Adipose tissue (tissue), 3 donors: ENCODE measurements around the gene LYSMD1. TPM values are rescaled to one million over a fixed set of nuclear protein-coding genes. Genes with fewer than 3 reads are reported as not detected.

Experiments
- H3K27ac ChIP-seq: one replicate; pipeline ENCODE4 v1.5.1; 2013; ENCODE audit warnings: low read depth, low read length
- WGBS, 3 donors: extraction: QIAGEN DNeasy Blood & Tissue Kit; methylation state at CpG; one replicate each; pipeline ENCODE4 v1.1.7; 2013; 5-methylcytosine and 5-hydroxymethylcytosine counted together
- polyA plus RNA-seq, 3 donors: library from polyadenylated mRNA; stranded (reverse); fragments of 200-250 nt; gene quantifications; one replicate each; pipeline ENCODE4 v1.2.3, GENCODE V29; 2013
- donor health status: healthy with polysubstance abuse.
- donor health status: Bipolar disorder and iron deficiency.
- donor health status: healthy.

LYSMD1 gene
- polyA plus RNA-seq, 3 donors: 3.3 to 5.3 (median 3.9) TPM

DNA sequence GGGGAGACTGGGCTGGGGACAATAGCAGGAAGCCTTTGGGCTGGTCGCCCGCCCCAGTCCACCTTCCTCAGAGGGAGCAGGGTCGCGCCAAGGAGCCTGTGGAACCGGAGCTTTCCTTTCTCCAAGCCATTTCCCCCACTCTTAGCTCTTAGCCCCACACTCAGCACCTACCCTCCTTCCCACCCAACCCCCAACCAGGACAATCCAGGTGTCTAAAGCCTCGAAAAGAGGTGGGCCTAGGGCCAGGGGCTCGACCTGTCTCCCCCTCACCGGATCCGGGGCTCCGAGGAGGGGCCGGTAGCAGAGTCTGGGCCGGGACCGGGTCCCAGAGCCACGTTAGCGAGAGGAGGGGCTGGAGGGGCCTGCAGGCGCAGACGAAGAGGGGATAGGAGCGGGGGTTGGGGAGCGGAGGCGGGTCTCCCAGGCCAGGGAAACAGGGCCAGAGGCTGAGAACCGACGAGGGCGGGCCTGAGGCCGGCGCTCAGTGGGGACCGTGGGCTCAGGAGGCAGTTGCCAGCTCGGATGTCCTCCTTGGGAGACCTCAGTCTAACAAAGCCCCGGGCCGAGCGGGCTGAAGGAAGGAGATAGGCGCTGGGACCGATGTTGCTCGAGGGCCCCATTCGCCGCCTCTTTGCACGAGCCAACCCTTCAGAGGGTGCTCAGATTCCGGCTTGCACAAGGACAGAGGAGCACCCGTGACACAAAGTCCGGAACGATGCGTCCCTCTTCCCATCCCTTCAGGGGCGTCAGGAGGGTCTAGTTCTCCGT is 20.2 kb downstream of the LYSMD1 start:
- 16 to 28% (median 16%) methylated on average over 36 to 43 of the region's 43 CpGs for WGBS, 3 donors
- no peak overlapping the region for H3K27ac ChIP-seq

DNA sequence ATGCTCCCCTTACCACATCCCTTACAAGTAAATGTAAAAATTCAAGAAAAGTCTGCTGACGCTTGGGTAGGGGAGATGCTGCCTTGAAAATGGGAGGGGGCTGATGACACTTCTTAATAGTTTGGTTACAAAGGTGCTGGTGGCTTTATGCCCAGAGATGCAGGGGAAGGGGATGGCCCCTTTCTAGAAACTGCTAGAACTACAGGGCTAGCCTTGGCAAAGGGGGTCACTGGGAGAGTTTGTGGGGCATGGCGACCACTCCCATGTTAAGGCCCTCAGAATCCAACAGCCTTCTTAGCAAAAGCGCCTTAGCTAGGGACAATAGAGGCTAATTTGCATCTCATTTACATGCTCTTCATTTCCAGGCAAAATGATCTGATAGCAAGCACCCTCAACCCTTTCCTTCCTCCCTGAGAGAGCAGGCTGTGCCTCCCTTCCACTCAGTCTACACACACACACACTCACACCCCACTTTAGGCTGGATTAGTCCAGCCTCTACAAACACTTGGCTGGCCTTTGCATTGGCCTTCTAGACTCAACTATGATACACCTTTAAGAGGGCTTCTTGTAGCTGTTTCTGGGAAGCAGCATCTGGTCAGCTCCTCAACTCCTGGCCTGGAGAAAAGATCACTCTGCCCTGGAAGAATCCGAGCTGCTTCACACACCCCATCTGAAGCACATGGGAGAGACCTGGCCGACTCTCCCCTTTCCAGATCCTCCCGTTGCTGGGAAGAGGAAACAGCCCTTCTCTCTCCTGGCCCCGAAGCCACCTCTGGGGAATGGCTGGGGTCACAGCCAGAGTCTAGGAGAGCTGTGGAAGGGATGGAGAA is 21.0 kb downstream of the LYSMD1 start:
- no peak overlapping the region for H3K27ac ChIP-seq
- 46 to 67% (median 54%) methylated on average over 7 of the region's 7 CpGs for WGBS, 3 donors

DNA sequence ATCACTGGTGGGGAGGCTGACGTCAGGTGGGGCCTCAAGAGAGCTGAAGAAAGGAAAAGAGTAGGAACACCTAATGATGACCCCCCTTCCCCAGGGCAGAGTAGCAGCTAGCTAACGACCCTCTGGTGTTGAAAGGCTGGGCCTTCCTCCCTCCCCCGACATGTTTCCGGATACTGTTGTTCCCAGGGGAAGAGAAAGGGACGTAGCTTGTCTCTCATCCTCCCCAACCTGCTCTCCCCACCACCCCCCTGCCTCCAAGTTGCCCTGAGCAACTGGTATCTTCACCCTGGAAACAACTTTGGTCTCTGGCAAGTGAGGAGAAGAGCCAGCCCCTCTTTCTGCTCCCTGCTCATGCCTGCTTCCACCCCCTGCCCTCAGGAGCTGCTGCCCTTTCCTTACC is 21.7 kb downstream of the LYSMD1 start:
- no peak overlapping the region for H3K27ac ChIP-seq
- WGBS, 3 donors: 56 to 84% (median 58%) methylated on average over 4 to 5 of the region's 5 CpGs

GRCh38 chr1:151143057-151143435 is 22.7 kb downstream of the LYSMD1 start:
- H3K27ac ChIP-seq: no peak overlapping the region
- WGBS, 3 donors: 61 to 80% (median 78%) methylated on average over 7 of the region's 7 CpGs

GRCh38 chr1:151142411-151143056 is 23.2 kb downstream of the LYSMD1 start:
- H3K27ac ChIP-seq: no peak overlapping the region
- 70 to 96% (median 78%) methylated on average over 4 to 5 of the region's 5 CpGs for WGBS, 3 donors

DNA sequence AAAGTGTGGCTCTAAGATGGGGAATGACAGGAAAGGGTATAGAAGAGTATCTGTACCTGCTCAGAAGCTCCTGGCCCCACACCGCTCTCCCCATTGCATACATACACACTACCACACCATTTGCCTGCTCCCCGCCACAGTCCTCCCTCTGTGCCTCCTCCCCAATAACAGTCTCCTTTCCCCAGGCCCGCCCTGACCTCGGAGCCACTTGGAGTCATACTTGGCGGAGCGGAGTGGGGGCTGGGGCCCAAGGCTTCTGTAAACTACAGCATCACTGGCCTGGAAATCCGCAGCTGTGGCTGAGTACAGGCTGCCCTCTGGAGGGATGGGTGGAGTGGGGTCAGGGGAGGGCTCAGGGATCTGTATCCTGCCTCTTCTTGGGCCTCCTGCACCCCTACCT is 27.9 kb downstream of the LYSMD1 start:
- H3K27ac ChIP-seq: no peak overlapping the region
- 92% methylated on average over 7 of the region's 7 CpGs for WGBS, 3 donors

GRCh38 chr1:151135433-151136385 is 30.0 kb downstream of the LYSMD1 start:
- 88 to 91% (median 91%) methylated on average over 12 of the region's 12 CpGs for WGBS, 3 donors

DNA sequence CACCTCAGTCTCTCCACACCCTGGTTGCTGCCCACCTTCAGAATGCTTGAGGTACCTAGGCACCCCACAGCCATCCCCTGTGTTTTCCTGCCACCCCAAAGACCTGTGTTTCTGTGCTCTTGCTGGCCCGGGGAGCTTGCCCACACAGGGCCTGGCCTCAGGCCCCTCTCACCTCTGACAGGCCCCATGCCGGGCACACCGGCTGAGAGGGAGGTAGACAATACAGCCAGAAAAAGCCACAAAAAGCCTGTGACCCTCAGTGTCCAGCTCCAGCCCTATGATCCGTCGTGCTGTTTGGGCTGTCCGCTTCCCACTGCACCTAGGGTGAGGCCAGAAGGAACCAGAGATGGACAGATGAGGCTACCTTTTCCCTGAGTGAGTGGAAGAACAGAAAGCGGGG is 30.7 kb downstream of the LYSMD1 start:
- WGBS, 3 donors: 92 to 95% (median 94%) methylated on average over 7 of the region's 7 CpGs
- no peak overlapping the region for H3K27ac ChIP-seq

More at GRCh38 chr1:151135433-151136385, 30.0 kb downstream of the LYSMD1 start:
- no peak overlapping the region for H3K27ac ChIP-seq

GRCh38 chr1:151134396-151134795 is 31.3 kb downstream of the LYSMD1 start:
- 89 to 90% (median 90%) methylated on average over 3 of the region's 3 CpGs for WGBS, 3 donors

DNA sequence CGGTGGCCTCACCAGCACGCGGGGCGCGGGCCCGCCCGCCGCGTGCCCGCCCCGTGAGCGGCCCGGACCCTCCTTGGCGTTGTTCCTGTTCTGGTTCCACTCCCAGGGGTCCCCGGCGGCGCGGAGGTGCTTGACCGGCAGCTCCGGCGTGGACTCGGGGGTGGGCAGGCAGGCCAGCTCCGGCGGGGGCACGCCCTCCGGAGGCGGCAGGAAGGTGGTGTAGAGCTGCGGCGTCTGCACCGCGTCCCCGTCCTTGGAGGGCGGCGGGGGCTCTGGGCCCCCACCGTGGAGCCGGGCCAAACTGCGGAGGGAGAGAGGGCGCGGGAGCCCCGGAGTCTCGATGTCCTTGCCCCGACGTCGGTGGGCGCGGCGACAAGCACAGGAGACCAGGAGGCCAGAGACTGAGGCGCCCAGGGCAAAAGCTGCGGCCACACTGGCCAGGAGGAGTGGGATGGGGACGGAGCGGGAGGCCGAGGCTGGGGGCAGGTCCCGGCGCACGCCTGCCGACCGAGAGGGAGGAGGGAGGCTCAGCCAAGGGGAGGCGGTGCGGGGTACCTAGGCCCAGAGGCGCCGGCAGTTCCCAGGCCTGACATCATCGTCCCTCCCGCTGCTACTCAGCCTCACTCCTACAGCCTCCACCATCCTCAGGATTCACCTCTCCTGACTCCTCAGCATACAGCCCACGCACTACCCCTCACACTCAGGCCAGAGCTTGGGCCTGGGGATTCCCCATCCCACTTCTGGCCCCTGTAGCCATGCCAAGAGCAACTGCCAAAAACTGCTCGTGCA is 32.5 kb downstream of the LYSMD1 start:
- 48 to 71% (median 66%) methylated on average over 49 to 64 of the region's 65 CpGs for WGBS, 3 donors
- no peak overlapping the region for H3K27ac ChIP-seq

More at GRCh38 chr1:151134396-151134795, 31.3 kb downstream of the LYSMD1 start:
- no peak overlapping the region for H3K27ac ChIP-seq

DNA sequence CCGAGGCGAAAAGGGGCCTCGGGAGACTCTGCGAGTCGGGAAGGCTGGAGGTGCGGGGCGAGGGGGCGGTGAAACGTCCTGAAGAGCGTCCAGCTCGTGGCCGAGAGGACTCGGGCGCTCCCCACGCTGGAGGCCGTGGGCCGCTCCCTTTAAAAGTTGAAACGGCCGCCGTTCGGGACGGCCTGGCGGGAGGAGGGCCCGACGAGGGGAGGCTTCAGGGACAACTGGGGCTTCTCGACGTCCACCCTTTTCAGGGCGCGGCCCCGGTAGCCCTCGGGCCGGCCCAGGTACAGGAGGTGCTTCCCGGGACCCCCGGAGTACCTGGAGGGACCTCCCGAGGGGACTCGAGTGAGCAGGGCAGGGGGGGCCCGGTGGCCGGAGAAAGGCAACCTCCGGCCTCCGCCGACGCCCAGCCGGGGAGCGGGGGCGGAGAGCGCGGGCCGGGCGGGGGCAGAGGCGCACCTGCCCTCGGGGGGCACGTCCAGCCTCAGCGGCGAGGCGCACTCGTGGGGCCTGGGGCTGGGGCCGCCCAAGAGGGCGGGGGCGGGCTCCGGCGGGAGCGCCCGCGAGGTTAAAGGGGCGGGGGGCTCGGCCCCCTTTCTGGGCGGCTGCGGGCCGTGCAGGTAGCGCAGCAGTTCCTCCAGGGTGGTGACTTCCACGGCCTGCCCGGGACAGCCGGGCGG is 33.2 kb downstream of the LYSMD1 start:
- H3K27ac ChIP-seq: no peak overlapping the region

GRCh38 chr1:151131701-151132334 is 33.9 kb downstream of the LYSMD1 start:
- 33 to 47% (median 38%) methylated on average over 39 of the region's 39 CpGs for WGBS, 3 donors
- H3K27ac ChIP-seq: no peak overlapping the region

More for the DNA sequence above, 33.2 kb downstream of the LYSMD1 start:
- 44 to 62% (median 55%) methylated on average over 49 to 74 of the region's 74 CpGs for WGBS, 3 donors

GRCh38 chr1:151130987-151131586 is 34.6 kb downstream of the LYSMD1 start:
- WGBS, 3 donors: 8 to 36% (median 17%) methylated on average over 43 to 45 of the region's 45 CpGs
- no peak overlapping the region for H3K27ac ChIP-seq

DNA sequence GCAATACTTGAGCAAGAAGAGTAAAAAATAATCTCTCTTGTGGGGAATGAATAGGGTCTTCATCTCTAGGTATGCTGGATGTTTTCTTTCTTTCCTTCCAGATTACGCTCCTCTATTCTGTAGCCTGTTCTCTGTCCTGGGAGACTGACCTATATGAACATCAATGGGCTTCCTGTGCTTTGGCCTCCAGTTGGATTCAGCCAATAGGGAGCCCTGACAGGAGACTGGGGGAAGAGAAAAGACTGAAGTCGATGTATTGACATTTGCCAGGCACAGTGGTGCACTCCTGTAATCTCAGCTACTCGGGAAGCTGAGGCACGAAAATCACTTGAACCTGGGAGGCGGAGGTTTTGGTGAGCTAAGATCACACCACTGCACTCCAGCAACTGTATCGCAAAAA is 36.9 kb downstream of the LYSMD1 start:
- no peak overlapping the region for H3K27ac ChIP-seq
- 78 to 85% (median 80%) methylated on average over 6 of the region's 6 CpGs for WGBS, 3 donors

DNA sequence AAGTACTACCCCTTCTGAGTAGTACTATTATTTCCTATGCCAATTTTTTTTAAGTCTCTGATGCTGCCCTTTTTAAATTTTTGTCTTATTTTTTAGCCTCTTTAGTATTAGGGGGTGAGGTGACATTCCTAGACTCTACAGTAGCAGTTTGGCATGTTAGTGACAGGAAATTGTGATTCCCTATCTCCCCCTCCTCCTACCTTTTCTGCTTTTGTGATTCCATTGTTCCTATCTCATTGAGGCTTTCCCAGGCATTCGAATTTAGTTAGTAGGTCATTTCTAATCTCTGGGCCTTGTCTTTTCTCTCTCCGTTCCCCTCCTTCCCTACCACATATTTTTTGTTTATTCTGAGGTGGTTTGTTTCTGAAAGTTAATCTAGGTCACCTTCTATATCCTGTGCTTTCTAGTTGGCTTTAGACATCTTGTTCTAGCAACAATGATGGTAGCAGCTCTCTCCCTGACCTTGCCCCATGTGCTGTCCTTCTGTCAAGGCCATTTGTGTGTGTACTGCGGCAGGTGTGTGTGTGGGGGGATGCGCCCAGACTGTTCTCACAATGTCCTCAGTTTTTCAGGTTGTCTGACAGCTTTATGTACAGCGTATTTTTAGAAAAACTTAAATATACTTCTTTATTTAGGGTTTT is 40.8 kb downstream of the LYSMD1 start:
- H3K27ac ChIP-seq: no peak overlapping the region
- WGBS, 3 donors: 56 to 87% (median 84%) methylated on average over 5 of the region's 5 CpGs
